Spleen (tissue), 11 donors: Measurements from ENCODE around the gene EPHB4. TPM values are rescaled to one million over a fixed set of nuclear protein-coding genes. Genes with fewer than 3 reads are reported as not detected.

Source experiments
- DNase-seq: peaks from one replicate; pipeline ENCODE4 v3.0.0-alpha.2; 2020
- H3K27ac ChIP-seq, 8 donors: fragments of 200-600 bp; sonication (generic) in 7 of 8; 1 replicate in 4 of 8; 2 replicates in 4 of 8; pipeline versions ENCODE4 v1.5.0 to v1.8.0; 2016 to 2021; ENCODE audit warnings: inconsistent platforms in 4 of 8, mild to moderate bottlenecking in 4 of 8, moderate library complexity in 1 of 8
- H3K27me3 ChIP-seq, 7 donors: fragments of 200-600 bp; sonication (generic) in 6 of 7; replicated peaks in 1 of 7; 1 replicate in 4 of 7; 2 replicates in 3 of 7; pipeline versions ENCODE4 v1.5.0 to v1.8.0; 2016 to 2021; ENCODE audit warnings: inconsistent platforms in 3 of 7, mild to moderate bottlenecking in 1 of 7
- H3K36me3 ChIP-seq, 6 donors: fragments of 200-600 bp; sonication (generic) in 5 of 6; 1 replicate in 4 of 6; 2 replicates in 2 of 6; pipeline versions ENCODE4 v1.5.0 to v1.8.0; 2016 to 2021; ENCODE audit warnings: inconsistent platforms in 2 of 6
- H3K4me1 ChIP-seq, 6 donors: fragments of 200-600 bp; sonication (generic) in 5 of 6; 1 replicate in 3 of 6; 2 replicates in 3 of 6; pipeline versions ENCODE4 v1.5.0 to v1.8.0; 2016 to 2021; ENCODE audit warnings: inconsistent platforms in 3 of 6
- H3K4me3 ChIP-seq, 8 donors: fragments of 200-600 bp; sonication (generic) in 7 of 8; 1 replicate in 4 of 8; 2 replicates in 4 of 8; pipeline versions ENCODE4 v1.5.0 to v1.8.0; 2016 to 2021; ENCODE audit warnings: inconsistent platforms in 4 of 8, mild to moderate bottlenecking in 4 of 8, moderate library complexity in 2 of 8
- H3K9me3 ChIP-seq, 8 donors: fragments of 200-600 bp; sonication (generic) in 7 of 8; 1 replicate in 4 of 8; 2 replicates in 4 of 8; pipeline versions ENCODE4 v1.5.0 to v1.8.0; 2016 to 2021; ENCODE audit warnings: inconsistent platforms in 4 of 8
- POLR2A ChIP-seq, 3 donors: fragments of 450-650 bp; IDR thresholded peaks; one replicate each; pipeline ENCODE4 v1.5.1; 2017; ENCODE audit warnings: antibody characterized with exemption in 3 of 3, mild to moderate bottlenecking in 1 of 3
- POLR2AphosphoS5 ChIP-seq, 3 donors: sonication (generic); formaldehyde crosslinking; IDR thresholded peaks; one replicate each; pipeline ENCODE4 v1.5.1; 2017; ENCODE audit warnings: antibody characterized with exemption in 3 of 3
- WGBS, 5 donors: extraction: QIAGEN DNeasy Blood & Tissue Kit in 3 of 5; methylation state at CpG; one replicate each; pipeline versions ENCODE4 v1.1.5 to v1.1.7; 2013 to 2018; 5-methylcytosine and 5-hydroxymethylcytosine counted together
- intact Hi-C: fragments of 100-400 bp; cut with DNase I; formaldehyde crosslinking; loops from one replicate; pipeline ENCODE4 v1.15.0; 2023; ENCODE audit warnings: low total_unique reads
- polyA plus RNA-seq, 3 donors: library from polyadenylated mRNA; stranded (reverse); fragments of 200-250 nt; gene quantifications; one replicate each; pipeline ENCODE4 v1.2.1, GENCODE V29; 2013
- total RNA-seq, 7 donors: library from RNA; depleted of rRNA in 3 of 7; stranded (reverse); fragments of >200 nt in 3 of 7; fragmentation: NEBNext Ultra II Directional in 4 of 7; extraction: Animal tissue kit (Norgen Biotek cat#: 25700) in 4 of 7; gene quantifications; one replicate each; pipeline versions ENCODE4 v1.1.0 to v1.2.1, GENCODE V29; 2016 to 2021
- TF ChIP-seq, protein P1 (sequence below), 11 experiments: fragments of 200-600 bp in 7 of 11; fragments of 450-650 bp in 4 of 11; sonication (generic) in 4 of 11; IDR thresholded peaks in 8 of 11; conservative IDR thresholded peaks in 3 of 11; 1 replicate in 7 of 11; 2 replicates in 4 of 11; pipeline versions ENCODE4 v1.4.0 to v1.8.0; 2016 to 2021; ENCODE audit warnings: antibody characterized with exemption in 11 of 11, inconsistent platforms in 4 of 11, mild to moderate bottlenecking in 1 of 11
- donor health status: healthy with polysubstance abuse.
- donor health status: DM: no; HTN: no; CAD: no; lungs with moderate emphysema.
- donor health status: DM: no; HTN: no; CAD: no.
- donor health status: Bipolar disorder and iron deficiency.
- donor health status: healthy.
- donor health status: DM: no; HTN: no; CAD: no.
- donor health status: DM: yes; HTN: yes; CAD: no.

The EPHB4 gene
- total and polyA plus RNA-seq, 10 donors: 14.8 to 157 (median 101) TPM

DNA sequence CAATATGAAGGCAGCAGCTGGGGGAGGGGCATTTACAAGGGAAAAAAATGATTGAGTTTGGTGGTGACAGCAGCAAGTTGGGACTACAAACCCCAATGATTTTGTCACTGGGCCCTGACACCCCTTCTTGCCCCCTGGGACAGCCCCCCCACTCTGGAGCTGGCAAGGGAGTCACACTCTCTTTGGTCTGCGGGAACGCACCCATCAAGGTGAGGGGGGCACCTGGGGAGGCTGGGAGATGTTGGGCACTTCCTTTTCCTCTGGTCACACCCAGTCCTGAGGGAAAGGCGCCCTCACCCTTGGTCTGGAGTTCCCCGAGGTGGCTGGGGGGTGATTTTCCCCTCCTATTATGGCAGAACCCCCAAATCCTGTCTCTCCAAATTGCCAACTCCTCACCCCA, 24.4 kb downstream of the EPHB4 start:
- peaks cover 0 to 42% (median 23%) of the 10 kb centered on the region in 6 donors for H3K36me3 ChIP-seq
- peaks cover 0 to 8% (median 0%) of the 10 kb centered on the region in 7 donors for H3K27me3 ChIP-seq
- H3K4me3 ChIP-seq: peak overlapping the region in 4 of 8 donors; percentile 15 to 60 (median 28)
- H3K27ac ChIP-seq: peak overlapping the region in 6 of 8 donors; percentile 32 to 82 (median 70)
- H3K4me1 ChIP-seq: peaks cover 18 to 81% (median 51%) of the 10 kb centered on the region in 6 donors
- no peaks in the 10 kb centered on the region for H3K9me3 ChIP-seq
- intact Hi-C loops: no loop called here
- TF ChIP-seq POLR2A (IDR thresholded peaks at IDR 0.05): no peak
- TF ChIP-seq, protein P1, sequence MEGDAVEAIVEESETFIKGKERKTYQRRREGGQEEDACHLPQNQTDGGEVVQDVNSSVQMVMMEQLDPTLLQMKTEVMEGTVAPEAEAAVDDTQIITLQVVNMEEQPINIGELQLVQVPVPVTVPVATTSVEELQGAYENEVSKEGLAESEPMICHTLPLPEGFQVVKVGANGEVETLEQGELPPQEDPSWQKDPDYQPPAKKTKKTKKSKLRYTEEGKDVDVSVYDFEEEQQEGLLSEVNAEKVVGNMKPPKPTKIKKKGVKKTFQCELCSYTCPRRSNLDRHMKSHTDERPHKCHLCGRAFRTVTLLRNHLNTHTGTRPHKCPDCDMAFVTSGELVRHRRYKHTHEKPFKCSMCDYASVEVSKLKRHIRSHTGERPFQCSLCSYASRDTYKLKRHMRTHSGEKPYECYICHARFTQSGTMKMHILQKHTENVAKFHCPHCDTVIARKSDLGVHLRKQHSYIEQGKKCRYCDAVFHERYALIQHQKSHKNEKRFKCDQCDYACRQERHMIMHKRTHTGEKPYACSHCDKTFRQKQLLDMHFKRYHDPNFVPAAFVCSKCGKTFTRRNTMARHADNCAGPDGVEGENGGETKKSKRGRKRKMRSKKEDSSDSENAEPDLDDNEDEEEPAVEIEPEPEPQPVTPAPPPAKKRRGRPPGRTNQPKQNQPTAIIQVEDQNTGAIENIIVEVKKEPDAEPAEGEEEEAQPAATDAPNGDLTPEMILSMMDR (IDR thresholded peaks at IDR 0.05 in 8 of 11, conservative IDR thresholded peaks at IDR 0.05 in 3 of 11): no peak
- no peak for TF ChIP-seq POLR2AphosphoS5 (IDR thresholded peaks at IDR 0.05)
- 45 to 49% (median 46%) methylated on average over 3 to 4 of the region's 4 CpGs for WGBS, 5 donors
- no peak for DNase-seq

DNA sequence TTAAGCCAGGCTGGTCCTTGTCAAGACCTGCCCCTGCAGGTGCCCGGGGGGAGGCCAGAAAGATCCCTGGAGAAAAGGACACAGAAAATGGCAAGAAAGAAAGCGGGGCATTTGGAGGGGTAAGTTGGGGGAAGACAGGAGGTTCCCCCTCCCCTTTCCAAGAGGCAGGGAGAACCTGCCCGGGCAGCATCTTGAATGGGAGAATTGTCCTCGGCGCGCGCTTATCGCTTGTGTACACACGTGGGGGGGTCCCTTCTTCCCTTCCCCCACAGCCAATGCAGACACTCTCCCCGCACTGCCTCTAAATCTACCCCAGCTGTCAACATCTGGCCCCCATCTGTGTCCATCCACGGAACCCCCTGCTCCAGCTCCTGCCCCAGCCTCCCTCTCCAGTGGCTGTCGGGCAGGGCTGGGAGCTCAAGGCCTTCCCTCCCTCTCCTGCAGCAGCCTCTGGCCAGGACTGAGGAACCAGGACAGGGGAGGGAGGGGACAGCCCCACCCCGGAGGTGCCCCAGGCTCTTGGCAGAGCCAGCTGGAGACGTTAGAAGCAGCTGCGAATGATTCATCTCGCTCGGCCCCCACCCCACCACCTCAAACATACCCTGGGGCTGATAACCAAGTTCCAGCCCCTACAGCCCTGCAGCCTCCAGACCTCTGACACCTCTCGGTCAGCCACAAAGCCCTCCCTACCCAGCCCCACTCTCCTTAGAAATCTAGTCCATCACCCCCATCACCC, 25.3 kb downstream of the EPHB4 start:
- peak overlapping the region in 5 of 8 donors; percentile 20 to 47 (median 31) for H3K27ac ChIP-seq

DNA sequence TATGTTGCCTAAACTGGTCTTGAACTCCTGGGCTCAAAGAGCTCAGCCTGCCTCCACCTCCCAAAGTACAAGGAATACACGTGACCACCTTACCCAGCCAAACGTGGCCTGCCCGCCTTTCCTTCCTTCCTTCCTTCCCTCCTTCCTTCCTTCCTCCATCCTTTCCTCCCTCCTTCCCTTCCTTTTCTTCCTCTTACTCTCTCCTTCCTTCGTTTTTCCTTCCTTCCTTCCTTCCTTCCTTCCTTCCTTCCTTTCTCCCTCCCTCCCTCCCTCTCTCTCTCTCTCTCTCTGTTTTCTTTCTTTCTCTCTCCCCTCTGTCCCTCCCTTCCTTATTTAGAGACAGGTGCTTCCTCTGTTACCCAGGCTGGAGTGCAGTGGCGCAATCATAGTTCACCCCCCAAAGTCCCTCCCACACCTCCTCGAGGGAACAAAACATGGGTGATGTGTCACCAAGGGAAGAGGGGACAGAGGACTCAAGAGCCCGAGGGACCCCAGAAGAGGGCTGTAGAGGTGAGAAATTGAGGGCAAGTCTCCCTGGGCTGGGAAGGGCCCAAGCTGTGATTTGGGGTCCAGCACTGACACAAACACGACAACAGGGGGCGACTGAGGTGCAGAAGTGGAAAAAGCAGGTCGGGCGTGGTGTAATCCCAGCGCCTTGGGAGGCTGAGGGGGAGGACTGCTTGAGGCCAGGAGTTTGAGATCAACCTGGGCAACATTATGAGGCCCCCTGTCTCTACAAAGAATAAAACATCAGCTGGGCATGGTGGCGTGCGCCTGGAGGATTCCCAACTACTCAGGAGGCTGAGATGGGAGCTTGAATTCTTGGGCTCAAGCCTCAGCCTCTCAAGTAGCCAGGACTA, 28.1 kb downstream of the EPHB4 start:
- H3K9me3 ChIP-seq: no peaks in the 10 kb centered on the region

More for the DNA sequence above, 25.3 kb downstream of the EPHB4 start:
- DNase-seq: no peak
- TF ChIP-seq POLR2A (IDR thresholded peaks at IDR 0.05): no peak
- TF ChIP-seq POLR2AphosphoS5 (IDR thresholded peaks at IDR 0.05): peak; percentile 49 to 70 (median 63)
- WGBS, 5 donors: 40 to 53% (median 47%) methylated on average over 18 of the region's 18 CpGs
- intact Hi-C loops: no loop called here
- Histone ChIP-seq H3K9me3 (no peaks in the 10 kb centered on the region), H3K27me3 (peaks cover 0 to 8% (median 0%) of the 10 kb centered on the region in 7 donors), H3K4me3 (no peak overlapping the region), H3K36me3 (peaks cover 0 to 33% (median 15%) of the 10 kb centered on the region in 6 donors), H3K4me1 (peaks cover 18 to 79% (median 50%) of the 10 kb centered on the region in 6 donors)

DNA sequence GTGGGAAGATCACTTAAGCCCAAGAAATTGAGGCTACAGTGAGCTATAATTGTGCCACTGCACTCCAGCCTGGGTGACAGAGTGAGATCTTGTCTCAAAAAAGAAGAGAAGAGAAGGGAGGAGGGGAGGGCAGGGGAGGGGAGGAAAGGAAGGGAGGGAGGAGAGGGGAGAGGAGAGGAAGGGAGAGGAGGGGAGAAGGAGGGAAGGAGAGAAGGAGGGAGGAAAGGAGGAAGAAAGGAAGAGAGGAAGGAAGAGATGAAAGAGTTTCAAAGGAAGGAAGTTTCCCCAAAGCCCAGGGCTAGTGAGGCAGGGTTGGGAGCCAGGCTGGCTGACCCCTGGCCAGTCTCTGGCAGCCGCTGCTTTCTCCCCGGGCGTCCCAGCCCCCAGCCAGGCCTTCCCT, 32.6 kb downstream of the EPHB4 start:
- intact Hi-C loops: no loop called here
- no peaks in the 10 kb centered on the region for H3K36me3 ChIP-seq
- H3K27ac ChIP-seq: no peak overlapping the region
- H3K4me1 ChIP-seq: peaks cover 0 to 13% (median 11%) of the 10 kb centered on the region in 6 donors
- no peak overlapping the region for H3K4me3 ChIP-seq
- 26 to 53% (median 42%) methylated on average over 3 of the region's 3 CpGs for WGBS, 5 donors
- DNase-seq: no peak
- no peak for TF ChIP-seq POLR2AphosphoS5 (IDR thresholded peaks at IDR 0.05)
- no peak for TF ChIP-seq POLR2A (IDR thresholded peaks at IDR 0.05)
- TF ChIP-seq, protein P1 (IDR thresholded peaks at IDR 0.05 in 8 of 11, conservative IDR thresholded peaks at IDR 0.05 in 3 of 11): no peak
- H3K9me3 ChIP-seq: no peaks in the 10 kb centered on the region
- peaks cover 0 to 40% (median 0%) of the 10 kb centered on the region in 7 donors for H3K27me3 ChIP-seq

More for the DNA sequence above, 28.1 kb downstream of the EPHB4 start:
- DNase-seq: no peak
- intact Hi-C loops: no loop called here
- H3K36me3 ChIP-seq: peaks cover 0 to 6% (median 0%) of the 10 kb centered on the region in 6 donors
- peaks cover 18 to 58% (median 44%) of the 10 kb centered on the region in 6 donors for H3K4me1 ChIP-seq
- peaks cover 0 to 20% (median 0%) of the 10 kb centered on the region in 7 donors for H3K27me3 ChIP-seq
- WGBS, 5 donors: 10 to 16% (median 14%) methylated on average over 14 of the region's 14 CpGs
- H3K27ac ChIP-seq: peak overlapping the region in 3 of 8 donors; percentile 6 to 18 (median 10)
- H3K4me3 ChIP-seq: no peak overlapping the region
- no peak for TF ChIP-seq POLR2A (IDR thresholded peaks at IDR 0.05)
- peak in 2 of 3 donors; percentile 15 to 60 for TF ChIP-seq POLR2AphosphoS5 (IDR thresholded peaks at IDR 0.05)
- TF ChIP-seq, protein P1 (IDR thresholded peaks at IDR 0.05 in 8 of 11, conservative IDR thresholded peaks at IDR 0.05 in 3 of 11): peak; percentile 44 to 85 (median 72)
